A673 (cell line): ENCODE data around the gene SLC24A4.

Experiments
- EZH2 ChIP-seq: fragments of 200-600 bp; sonication (generic); IDR thresholded peaks from 2 replicates; pipeline ENCODE4 v1.6.1; 2017; ENCODE audit warnings: borderline replicate concordance, low read depth, mild to moderate bottlenecking, mixed read lengths, antibody characterized with exemption, low read length; ENCODE audit not compliant: poor library complexity, severe bottlenecking
- TF ChIP-seq, protein P1 (sequence below): fragments of 300-800, 200-600 bp; sonication (generic); conservative IDR thresholded peaks from 2 replicates; pipeline ENCODE4 v1.5.1; 2017; ENCODE audit warnings: low read depth, mild to moderate bottlenecking, antibody characterized with exemption, low read length, moderate library complexity, mixed read lengths

DNA sequence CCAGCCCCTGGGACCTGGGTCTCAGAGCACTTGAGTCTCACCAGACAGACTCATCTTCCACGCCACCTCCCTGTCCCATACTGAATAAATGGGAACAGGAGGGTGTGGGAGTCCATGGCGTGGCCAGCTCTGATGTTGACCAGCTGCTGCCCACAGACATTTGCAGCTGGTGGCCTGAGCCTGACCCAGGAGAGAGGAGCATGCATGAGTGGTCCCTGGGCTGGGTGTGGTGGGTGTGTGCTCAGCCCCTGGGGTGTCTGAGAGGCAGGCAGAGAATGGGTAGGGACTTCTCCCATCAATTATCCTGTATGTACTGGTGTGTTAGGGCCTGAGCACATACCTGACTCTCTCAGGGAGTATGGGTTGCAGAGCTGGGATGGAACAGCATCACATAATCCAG is 49.3 kb downstream of the SLC24A4 start:
- TF ChIP-seq, protein P1, sequence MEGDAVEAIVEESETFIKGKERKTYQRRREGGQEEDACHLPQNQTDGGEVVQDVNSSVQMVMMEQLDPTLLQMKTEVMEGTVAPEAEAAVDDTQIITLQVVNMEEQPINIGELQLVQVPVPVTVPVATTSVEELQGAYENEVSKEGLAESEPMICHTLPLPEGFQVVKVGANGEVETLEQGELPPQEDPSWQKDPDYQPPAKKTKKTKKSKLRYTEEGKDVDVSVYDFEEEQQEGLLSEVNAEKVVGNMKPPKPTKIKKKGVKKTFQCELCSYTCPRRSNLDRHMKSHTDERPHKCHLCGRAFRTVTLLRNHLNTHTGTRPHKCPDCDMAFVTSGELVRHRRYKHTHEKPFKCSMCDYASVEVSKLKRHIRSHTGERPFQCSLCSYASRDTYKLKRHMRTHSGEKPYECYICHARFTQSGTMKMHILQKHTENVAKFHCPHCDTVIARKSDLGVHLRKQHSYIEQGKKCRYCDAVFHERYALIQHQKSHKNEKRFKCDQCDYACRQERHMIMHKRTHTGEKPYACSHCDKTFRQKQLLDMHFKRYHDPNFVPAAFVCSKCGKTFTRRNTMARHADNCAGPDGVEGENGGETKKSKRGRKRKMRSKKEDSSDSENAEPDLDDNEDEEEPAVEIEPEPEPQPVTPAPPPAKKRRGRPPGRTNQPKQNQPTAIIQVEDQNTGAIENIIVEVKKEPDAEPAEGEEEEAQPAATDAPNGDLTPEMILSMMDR, result no peak
- no peak for TF ChIP-seq EZH2
